Skeletal muscle cell (primary cell): ENCODE results near the gene VSTM2A.
"Not testable (repeated sequence)": the region's sequence is repeated elsewhere in the genome, so short reads cannot be mapped to it uniquely, and the experiment has no call there.

Source experiments
- DNase-seq: peaks from one replicate; pipeline ENCODE4 v3.0.0-alpha.2; 2010; ENCODE audit warnings: low read depth
- H3K4me3 ChIP-seq: 2 replicates; pipeline ENCODE4 v1.5.1; 2011; ENCODE audit warnings: low read depth, mild to moderate bottlenecking, control low read depth, low read length, moderate library complexity

Gene VSTM2A

GRCh38 chr7:54541669-54542625, at the start of gene VSTM2A:
Gene VSTM2A (plus strand): TSS chr7:54542375. CDS start chr7:54542731, 356 bp downstream.
- no peak for DNase-seq
- H3K4me3 ChIP-seq: no peak within 1 kb of the TSS

DNA sequence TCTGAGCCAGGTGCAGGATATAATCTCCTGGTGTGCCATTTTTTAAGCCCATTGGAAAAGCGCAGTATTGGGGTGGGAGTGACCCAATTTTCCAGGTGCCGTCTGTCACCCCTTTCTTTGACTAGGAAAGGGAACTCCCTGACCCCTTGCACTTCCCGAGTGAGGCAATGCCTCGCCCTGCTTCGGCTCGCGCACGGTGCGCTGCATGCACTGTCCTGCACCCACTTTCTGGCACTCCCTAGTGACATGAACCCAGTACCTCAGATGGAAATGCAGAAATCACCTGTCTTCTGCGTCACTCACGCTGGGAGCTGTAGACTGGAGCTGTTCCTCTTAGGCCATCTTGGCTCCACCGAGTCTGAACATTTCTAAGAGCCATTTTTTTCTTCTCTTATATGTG, 37.6 kb upstream of the VSTM2A start:
- H3K4me3 ChIP-seq, DNase-seq: not testable (repeated sequence)

- H3K4me3 ChIP-seq: no peak overlapping the region
- DNase-seq: no peak
Observed at GRCh38 chr7:54529568-54529967, 12.6 kb upstream of the VSTM2A start.

DNA sequence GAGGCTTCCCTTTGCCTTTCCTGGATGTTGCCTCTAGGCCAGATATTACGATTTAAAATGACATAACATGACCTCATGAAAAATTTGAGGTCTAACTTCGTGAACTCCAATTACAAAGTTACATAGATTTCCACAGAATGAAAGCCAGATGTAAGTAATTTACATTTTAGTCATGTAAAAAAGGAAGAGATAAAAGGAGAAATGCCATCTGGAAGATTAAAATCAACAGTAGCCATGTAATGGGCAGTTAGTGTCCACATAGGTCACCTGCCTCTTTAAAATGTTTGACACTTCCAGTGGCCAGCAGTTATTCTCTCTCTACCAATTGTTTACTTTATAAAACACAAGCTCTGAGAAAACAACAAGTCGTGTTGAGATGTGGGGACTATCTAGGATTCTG, 4.1 kb upstream of the VSTM2A start:
- H3K4me3 ChIP-seq: no peak overlapping the region
- DNase-seq: no peak

GRCh38 chr7:54543051-54543488, 895 bp downstream of the VSTM2A start:
- H3K4me3 ChIP-seq: no peak overlapping the region
- no peak for DNase-seq

DNA sequence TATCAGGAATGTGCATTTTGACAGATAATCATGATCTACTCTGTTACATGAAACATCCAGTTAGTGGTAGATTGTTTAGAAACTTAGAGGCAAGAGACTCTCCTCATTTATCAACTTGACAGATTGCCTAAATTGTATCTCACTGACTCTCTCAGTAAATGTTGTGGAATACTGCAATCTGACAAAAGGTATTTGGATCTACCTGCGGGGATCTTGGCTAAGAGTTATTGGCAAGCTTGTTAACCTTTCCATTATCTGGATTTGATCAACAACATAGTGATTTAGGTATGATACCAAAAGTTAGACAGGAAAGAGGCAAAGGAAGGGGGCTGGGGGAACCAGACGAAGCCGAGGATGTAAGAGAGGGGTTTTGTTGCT, 2.0 kb downstream of the VSTM2A start:
- DNase-seq: no peak
- H3K4me3 ChIP-seq: no peak overlapping the region

DNA sequence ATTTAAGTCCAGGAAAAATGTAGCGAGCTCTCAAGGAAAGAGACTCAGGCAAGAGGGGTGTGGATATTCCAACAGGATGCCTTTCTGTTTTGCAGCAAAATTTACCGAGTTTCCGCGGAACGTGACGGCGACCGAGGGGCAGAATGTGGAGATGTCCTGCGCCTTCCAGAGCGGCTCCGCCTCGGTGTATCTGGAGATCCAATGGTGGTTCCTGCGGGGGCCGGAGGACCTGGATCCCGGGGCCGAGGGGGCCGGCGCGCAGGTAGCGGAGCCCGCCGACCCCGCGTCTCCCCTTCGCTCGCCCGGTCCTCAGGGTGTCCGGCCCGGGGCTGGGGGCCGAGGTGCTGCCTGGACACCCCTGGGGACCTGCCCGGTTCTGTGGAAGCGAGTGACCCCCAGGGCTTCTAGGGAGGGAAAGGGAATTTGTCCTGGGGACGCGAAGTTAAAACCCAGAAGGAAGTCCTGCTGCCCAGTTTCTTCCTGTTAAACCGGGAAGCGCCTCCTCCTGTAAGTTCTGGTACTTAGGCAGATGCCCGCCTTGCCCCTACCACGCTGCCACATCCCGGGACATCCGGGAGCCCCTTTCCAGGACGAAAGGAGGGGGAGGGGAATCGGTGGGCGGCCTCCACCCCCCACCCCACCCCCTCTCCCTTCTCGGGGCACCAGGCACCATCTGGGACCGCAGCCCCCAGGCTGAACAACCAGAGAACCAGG, 2.5 kb downstream of the VSTM2A start:
- no peak overlapping the region for H3K4me3 ChIP-seq
- DNase-seq: no peak

DNA sequence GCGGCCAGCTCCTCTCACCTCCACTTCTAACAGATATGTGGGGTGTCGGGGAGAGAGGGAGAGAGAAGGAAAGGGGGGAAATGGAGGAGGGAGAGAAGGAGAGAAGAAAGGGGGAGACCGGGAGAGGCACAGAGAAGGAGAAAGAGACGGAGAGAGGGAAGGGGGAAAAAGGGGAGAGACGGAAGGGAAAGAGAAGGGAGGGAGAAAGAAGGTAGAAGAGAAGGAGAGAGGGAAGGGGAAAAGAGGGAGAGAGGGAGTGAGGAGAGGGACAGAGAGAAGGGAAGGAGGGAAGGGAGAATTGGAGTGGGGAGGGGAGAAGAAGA, 3.0 kb downstream of the VSTM2A start:
- H3K4me3 ChIP-seq: no peak overlapping the region
- DNase-seq: no peak

DNA sequence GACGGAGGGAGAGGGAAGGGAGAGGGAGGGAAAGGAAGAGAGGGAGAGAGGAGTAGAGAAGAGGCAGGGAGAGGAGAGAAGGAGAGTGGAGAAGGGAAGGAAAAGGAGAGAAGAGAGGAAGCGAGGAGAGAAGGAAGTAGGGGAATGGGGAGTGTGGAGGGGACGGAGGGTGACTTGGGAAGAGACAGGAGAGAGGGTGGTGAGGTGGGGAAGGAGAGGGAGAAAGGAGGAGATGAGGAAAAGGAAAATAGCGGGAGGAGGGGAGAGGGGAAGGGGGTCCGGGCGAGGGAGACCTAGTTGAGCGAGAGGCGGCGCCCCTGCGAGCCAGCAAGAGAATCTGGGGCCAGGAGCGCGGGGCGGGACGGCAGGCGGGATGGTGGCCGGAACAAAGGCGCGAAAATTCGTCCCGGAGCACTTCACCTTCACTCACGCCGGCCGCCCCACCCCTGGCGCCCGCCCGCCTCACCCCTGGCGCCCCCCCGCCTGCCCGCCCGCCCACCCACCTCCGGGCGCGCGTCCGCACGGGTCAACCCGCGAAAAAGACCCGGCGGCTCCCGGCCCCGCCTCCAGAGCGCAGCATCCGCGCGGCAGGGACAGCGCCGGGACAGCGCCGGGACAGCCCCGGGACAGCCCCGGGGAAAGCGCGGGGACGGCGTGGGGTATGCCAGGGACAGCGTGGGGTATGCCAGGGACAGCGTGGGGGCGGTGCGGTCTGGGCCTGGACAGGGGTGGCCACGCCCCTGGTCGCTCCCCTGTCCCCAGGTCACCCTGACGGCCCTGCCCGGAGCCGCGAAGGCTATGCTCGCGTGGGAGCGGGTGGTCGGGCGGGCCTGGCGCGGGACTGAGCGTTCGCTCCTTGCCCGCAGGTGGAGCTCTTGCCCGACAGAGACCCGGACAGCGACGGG, 4.2 kb downstream of the VSTM2A start:
- peak overlapping the region; percentile 19 for H3K4me3 ChIP-seq
- DNase-seq: no peak

DNA sequence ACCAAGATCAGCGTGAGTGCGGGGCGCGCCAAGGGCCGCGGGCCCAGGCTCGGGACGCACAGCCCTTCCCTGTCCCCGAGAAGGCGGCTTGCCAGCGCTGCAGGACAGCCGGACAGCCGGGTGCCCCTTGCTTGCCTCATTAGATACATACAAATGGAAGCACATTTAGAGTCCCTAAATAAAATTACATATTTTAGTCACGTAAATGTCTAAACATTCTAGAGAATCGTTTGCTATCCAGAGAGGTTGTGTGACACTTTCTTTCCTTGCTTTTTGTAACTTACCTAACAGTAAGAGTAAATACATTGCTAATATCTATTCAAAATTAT, 4.8 kb downstream of the VSTM2A start:
- DNase-seq: no peak
- H3K4me3 ChIP-seq: peak overlapping the region; percentile 19

- no peak for DNase-seq
- H3K4me3 ChIP-seq: no peak overlapping the region
Observed at GRCh38 chr7:54550471-54550870, 8.3 kb downstream of the VSTM2A start.

GRCh38 chr7:54556121-54556520, 13.9 kb downstream of the VSTM2A start:
- no peak for DNase-seq
- no peak overlapping the region for H3K4me3 ChIP-seq

- no peak overlapping the region for H3K4me3 ChIP-seq
- DNase-seq: no peak
Observed at GRCh38 chr7:54559401-54559800, 17.2 kb downstream of the VSTM2A start.

GRCh38 chr7:54560198-54560597, 18.0 kb downstream of the VSTM2A start:
- no peak overlapping the region for H3K4me3 ChIP-seq
- no peak for DNase-seq

DNA sequence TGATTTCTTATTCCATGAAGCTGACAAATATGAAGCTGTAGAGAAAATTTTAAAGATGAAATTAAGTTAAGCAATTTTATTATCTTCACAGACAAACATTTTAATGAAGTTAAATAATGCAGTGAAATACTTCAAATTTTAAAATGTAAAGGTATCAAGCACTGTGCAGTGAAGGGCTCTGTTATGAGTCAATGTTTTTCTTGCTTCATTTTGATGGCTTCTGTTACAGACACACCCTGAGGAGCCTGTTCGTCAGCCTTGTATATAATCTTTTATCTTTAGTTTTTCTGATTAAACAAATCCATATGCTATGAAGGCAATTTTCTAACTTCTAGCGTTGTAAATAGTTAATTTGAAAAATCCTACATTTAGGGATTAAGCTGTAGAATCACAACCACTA, 18.5 kb downstream of the VSTM2A start:
- H3K4me3 ChIP-seq: no peak overlapping the region
- DNase-seq: no peak

DNA sequence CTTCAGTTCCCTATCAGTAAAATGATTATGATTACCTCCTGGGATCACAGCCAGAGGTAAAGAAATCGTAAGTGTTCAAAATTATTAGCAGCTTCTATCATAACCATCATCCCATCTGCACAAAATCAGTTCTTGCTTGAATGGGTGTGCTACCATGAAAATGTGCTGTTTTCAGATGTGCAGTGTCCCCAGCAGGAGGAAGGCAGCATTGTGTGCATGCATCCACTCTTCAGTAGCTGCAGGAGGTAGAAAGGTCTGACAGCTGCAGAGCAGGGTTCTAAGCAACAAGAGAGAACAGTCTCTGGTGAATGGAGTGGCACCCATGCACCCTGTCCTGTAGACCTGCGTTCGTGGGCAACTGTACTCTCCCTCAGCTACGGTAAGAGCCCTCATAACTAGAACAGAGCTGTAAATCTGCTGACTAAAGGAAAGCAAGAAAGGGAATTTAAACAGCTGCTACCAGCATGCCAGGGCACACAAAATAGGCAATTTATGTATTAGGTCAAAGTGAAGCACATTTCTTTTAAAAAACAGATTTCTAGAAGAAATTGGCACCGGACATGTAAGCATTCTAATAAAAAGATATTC, 21.2 kb downstream of the VSTM2A start:
- H3K4me3 ChIP-seq: no peak overlapping the region
- DNase-seq: no peak

- DNase-seq: no peak
- H3K4me3 ChIP-seq: no peak overlapping the region
Observed at GRCh38 chr7:54565432-54565831, 23.3 kb downstream of the VSTM2A start.

DNA sequence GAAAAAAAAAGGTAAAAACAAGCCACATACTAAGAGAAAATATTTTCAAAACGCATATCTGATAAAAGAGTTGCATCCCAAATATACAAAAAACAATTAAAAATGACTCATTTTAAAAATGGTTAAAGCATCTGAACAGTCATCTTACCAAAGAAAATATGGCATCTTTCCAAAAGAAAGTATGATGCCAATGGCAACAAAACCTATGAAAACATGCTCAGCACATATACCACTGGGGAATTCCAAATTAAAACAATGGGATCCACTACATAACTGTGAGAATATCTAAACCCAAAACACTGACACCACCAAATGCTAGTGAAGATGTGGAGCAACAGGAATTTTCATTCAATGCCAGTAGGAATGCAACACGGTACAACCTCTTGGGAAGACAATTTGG, 39.3 kb downstream of the VSTM2A start:
- H3K4me3 ChIP-seq: no peak overlapping the region
- DNase-seq: no peak
